GM19351 (cell line): ENCODE data around the gene ASB15.

Experiments used
- ATAC-seq: cut with Tn5 transposase; IDR thresholded peaks from one replicate; pipeline ENCODE4 v1.9.1; 2021; ENCODE audit warnings: mild to moderate bottlenecking, moderate library complexity; ENCODE audit not compliant: unreplicated experiment

ASB15 gene

GRCh38 chr7:123594813-123595241 lies 6.8 kb upstream of the ASB15 start:
- ATAC-seq: no peak

GRCh38 chr7:123598657-123599056 lies 3.0 kb upstream of the ASB15 start:
- ATAC-seq: no peak

- no peak for ATAC-seq
Observed at GRCh38 chr7:123599766-123600165, 1.9 kb upstream of the ASB15 start.

- no peak for ATAC-seq
Observed at GRCh38 chr7:123600876-123601275, 745 bp upstream of the ASB15 start.

GRCh38 chr7:123602648-123603047 lies 1.0 kb downstream of the ASB15 start:
- no peak for ATAC-seq

GRCh38 chr7:123604739-123605138 lies 3.1 kb downstream of the ASB15 start:
- no peak for ATAC-seq

GRCh38 chr7:123607423-123607975 lies 5.9 kb downstream of the ASB15 start:
- ATAC-seq: no peak

- no peak for ATAC-seq
Observed at GRCh38 chr7:123608991-123609882, 7.6 kb downstream of the ASB15 start.

GRCh38 chr7:123609883-123610239 lies 8.2 kb downstream of the ASB15 start:
- ATAC-seq: no peak

GRCh38 chr7:123612024-123612423 lies 10.4 kb downstream of the ASB15 start:
- ATAC-seq: no peak

GRCh38 chr7:123615344-123615743 lies 13.7 kb downstream of the ASB15 start:
- ATAC-seq: no peak

GRCh38 chr7:123616223-123616622 lies 14.6 kb downstream of the ASB15 start:
- ATAC-seq: no peak

- no peak for ATAC-seq
Observed at GRCh38 chr7:123621707-123622106, 20.1 kb downstream of the ASB15 start.

GRCh38 chr7:123622660-123623386 lies 21.2 kb downstream of the ASB15 start:
- no peak for ATAC-seq

GRCh38 chr7:123624527-123625183 lies 23.0 kb downstream of the ASB15 start:
- peak; percentile 85 for ATAC-seq

GRCh38 chr7:123625254-123625653 lies 23.6 kb downstream of the ASB15 start:
- no peak for ATAC-seq

GRCh38 chr7:123627851-123628250 lies 26.2 kb downstream of the ASB15 start:
- ATAC-seq: no peak

GRCh38 chr7:123628829-123629228 lies 27.2 kb downstream of the ASB15 start:
- no peak for ATAC-seq

- no peak for ATAC-seq
Observed at GRCh38 chr7:123629281-123629680, 27.7 kb downstream of the ASB15 start.

- no peak for ATAC-seq
Observed at GRCh38 chr7:123632808-123633207, 31.2 kb downstream of the ASB15 start.

- no peak for ATAC-seq
Observed at GRCh38 chr7:123633553-123633952, 31.9 kb downstream of the ASB15 start.
